OCI-LY3 (cell line): ENCODE results near the gene ZNF267.

Experiments used
- EZH2phosphoT487 ChIP-seq: fragments of 200-600 bp; shearing (Covaris generic); IDR thresholded peaks from 2 replicates; pipeline ENCODE4 v1.6.1; 2018; ENCODE audit warnings: antibody characterized with exemption, mixed run types, low read depth
- TF ChIP-seq, protein P1 (sequence below): fragments of 200-600, 300-600 bp; sonication (generic); IDR thresholded peaks from 2 replicates; pipeline ENCODE4 v1.5.1; 2014; ENCODE audit warnings: antibody characterized with exemption, low read length, low read depth

DNA sequence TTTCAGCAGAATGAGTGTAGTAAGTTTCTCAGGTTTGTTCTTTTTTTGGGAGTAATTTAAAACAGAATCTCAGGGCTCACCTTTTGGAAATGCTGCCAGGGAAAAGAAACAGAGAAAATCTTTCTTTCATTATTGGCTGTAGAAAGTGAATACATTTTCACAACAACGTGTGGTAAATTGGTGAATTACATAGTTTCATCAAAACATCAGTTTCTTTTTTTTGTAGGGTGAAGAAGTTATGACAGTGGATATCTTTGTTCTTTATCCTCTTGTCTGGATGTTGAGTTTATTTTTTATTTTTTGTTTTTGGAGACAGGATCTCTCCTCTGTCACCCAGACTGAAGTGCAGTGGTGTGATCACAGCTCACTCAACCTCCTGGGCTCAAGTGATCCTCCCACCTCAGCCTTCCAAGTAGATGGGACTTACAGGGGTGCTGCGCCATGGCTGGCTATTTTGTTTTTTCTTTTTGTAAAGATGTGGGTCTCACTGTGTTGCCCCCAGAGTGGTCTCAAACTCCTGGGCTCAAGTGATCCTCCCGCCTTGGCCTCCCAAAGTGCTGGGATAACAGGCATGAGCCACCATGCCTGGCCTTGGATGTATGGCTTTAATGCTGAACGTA lies 2.4 kb downstream of the ZNF267 start:
- TF ChIP-seq, protein P1, sequence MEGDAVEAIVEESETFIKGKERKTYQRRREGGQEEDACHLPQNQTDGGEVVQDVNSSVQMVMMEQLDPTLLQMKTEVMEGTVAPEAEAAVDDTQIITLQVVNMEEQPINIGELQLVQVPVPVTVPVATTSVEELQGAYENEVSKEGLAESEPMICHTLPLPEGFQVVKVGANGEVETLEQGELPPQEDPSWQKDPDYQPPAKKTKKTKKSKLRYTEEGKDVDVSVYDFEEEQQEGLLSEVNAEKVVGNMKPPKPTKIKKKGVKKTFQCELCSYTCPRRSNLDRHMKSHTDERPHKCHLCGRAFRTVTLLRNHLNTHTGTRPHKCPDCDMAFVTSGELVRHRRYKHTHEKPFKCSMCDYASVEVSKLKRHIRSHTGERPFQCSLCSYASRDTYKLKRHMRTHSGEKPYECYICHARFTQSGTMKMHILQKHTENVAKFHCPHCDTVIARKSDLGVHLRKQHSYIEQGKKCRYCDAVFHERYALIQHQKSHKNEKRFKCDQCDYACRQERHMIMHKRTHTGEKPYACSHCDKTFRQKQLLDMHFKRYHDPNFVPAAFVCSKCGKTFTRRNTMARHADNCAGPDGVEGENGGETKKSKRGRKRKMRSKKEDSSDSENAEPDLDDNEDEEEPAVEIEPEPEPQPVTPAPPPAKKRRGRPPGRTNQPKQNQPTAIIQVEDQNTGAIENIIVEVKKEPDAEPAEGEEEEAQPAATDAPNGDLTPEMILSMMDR = no peak
- TF ChIP-seq EZH2phosphoT487 = no peak
